Activated T-helper 1 cell treated with anti-CD3 and anti-CD28 coated beads, Interleukin-2, amount 50 U/mL, for 16 hours (primary cell): Measurements from ENCODE around the gene IGFL1.
"Not testable (repeated sequence)": the region's sequence is repeated elsewhere in the genome, so short reads cannot be mapped to it uniquely, and the experiment has no call there.

Experiments
- DNase-seq, 2 donors: peaks; one replicate each; pipeline ENCODE4 v3.0.0-alpha.2; 2020; ENCODE audit warnings: low read depth in 1 of 2, low spot score in 1 of 2

The IGFL1 gene

DNA sequence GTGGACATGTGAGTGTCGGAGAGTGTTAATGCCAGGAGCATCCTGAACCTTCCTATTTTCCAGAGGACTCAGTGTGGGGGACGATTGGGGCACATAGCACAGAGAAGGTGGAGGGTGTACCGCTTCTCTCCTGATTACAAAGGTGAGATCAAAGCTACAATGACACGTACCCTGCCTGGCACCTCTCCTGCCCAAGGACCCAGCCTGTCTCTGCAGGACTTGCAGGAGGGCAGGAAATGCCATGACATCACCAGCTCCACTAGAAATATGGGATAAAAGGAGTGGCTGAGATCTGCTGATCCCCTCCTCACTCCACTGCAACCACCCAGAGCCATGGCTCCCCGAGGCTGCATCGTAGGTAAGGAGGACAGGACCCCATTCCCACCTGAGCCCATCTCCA is at the start of gene IGFL1:
Gene IGFL1 (plus strand): TSS at position 301 of the 400 bp plus-strand sequence. CDS start 33 bp downstream, at position 334.
- no peak for DNase-seq

DNA sequence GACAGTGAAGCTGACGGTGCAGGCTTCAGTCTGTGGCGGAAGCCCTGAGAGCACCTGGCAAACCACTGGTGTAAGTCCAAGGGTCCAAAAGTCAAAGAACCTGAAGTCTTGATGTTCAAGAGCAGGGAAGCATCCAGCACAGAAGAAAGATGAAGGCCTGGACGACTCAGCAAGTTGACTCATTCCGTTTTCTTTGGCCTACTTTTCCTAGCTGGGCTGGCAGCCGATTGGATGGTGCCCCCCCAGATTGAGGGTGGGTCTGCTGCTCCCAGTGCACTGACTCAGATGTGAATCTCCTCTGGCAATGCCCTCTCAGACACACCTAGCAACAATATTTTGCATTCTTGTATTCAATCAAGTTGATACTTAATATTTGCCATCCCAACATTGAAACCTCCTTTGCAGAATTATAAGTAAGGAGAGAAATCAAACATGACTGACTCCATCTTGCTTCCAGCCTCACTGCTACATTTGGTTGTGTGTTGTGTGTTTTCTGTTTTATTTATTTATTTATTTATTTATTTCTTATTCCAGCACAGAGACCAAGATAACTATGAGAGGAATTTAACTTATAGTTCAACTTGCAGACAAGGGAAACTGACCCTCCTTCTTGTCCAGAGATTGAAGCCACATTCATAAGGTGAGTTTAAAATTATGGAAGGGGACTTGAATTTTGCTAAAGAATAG is 48.7 kb upstream of the IGFL1 start:
- DNase-seq = no peak

DNA sequence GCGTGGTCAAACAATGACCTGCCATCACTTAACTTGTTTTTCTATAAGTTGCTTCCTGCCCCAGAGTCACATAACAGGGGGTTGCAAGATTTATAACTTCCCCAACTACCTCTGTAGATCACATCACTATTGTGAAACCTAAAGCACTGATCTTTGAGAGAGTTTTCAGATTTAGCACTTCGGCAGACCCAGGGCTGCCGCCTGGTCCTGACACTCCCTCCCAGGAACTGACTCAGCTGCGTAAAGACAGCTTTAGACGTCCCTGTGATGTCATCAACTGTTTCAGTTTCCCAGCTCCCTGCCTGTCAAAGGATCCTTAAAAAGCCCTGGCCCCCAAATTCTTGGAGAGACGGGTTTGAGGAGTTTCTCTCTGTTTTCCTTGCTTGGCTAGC is 48.2 kb upstream of the IGFL1 start:
- no peak for DNase-seq

- DNase-seq = no peak
These were observed 47.1 kb upstream of the IGFL1 start for GRCh38 chr19:46182476-46182875.

DNA sequence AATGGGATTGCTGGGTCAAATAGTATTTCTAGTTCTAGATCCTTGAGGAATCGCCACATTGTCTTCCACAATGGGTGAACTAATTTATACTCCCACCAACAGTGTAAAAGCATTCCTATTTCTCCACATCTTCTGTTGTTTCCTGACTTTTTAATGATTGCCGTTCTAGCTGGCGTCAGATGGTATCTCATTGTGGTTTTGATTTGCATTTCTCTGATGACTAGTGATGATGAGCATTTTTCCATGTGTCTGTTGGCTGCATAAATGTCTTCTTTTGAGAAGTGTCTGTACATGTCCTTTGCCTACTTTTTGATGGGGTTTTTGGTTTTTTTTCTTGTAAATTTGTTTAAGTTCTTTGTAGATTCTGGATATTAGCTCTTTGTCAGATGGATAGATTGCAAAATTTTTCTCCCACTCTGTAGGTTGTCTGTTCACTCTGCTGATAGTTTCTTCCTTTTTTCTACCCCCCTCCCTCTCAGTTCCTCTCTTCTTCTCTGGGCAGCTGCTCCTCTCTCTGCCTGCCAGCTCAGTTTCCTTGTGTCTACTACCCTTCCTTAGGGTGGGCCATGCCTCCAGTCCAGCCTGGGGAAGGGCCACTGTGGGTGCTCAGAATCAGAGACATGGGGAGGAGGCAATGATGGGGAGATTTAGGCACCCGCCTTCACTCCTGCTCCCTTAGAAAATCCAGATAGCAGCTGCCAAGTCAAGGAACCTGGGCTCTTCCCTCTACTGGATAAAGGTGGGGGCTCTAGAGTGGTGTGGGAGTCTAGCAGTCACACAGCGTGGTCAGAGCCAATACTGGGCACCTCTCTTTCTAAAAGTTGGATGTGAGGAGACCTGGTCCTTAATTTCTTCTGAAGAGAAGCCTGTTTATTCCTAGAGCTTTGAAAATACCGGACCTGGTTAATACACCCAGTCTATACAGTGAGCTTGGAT is 44.5 kb upstream of the IGFL1 start:
- not testable (repeated sequence) for DNase-seq

DNA sequence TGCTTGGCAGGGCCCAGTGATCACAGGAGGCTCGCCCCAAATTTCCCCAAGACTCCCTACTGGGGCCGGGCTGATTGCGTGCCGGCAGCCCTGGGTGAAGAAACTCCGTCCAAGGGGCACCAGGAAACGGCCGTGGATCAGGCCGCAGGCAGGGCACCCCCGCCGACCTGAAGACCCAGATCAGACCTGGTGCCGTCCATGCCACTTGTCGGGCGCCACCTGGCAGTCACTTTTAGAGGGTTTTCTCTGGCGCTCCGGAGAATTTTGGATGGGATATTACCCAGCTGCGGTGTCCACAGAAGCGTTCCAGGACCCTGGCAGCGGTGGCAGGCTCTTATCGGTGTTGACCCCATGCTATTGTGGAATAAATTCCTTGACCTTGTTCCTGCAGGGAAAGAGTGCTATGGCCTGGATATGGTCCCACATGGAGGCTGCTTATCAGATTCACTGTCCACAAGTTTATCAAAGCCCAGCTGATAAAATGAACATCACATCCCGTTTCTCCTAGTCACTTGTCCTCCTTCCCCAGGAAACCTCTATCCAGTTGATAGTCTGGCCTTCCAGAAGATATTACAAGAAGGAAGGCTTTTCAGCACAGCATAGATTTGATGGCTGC is 43.3 kb upstream of the IGFL1 start:
- DNase-seq = no peak

GRCh38 chr19:46186717-46187101 is 42.8 kb upstream of the IGFL1 start:
- no peak for DNase-seq

- DNase-seq = no peak
These were observed 39.3 kb upstream of the IGFL1 start for GRCh38 chr19:46189971-46190888.

GRCh38 chr19:46191356-46191755 is 38.2 kb upstream of the IGFL1 start:
- DNase-seq = no peak

- no peak for DNase-seq
These were observed 37.6 kb upstream of the IGFL1 start for GRCh38 chr19:46191972-46192371.

GRCh38 chr19:46192626-46192991 is 36.9 kb upstream of the IGFL1 start:
- DNase-seq = not testable (repeated sequence)

GRCh38 chr19:46192992-46193650 is 36.4 kb upstream of the IGFL1 start:
- no peak for DNase-seq

DNA sequence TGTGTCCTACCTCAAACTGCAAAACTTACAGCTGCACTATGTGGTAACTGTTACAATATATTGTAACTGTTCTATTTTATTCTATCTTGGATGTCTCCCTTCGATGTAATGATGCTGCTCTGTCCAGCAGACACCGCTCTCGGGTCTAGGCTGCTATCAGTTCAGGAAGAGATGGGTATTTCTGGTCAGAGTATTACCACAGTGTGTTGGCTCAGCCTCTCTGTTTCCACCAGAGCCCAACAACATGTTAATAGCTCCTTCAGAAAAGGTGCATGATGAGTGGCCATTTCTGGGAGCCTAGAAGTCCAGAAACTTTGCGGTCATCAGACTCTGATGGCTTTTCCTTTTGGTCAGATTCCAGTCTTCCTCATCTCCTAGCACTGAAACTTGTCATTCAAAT is 35.9 kb upstream of the IGFL1 start:
- no peak for DNase-seq

GRCh38 chr19:46195104-46195503 is 34.4 kb upstream of the IGFL1 start:
- DNase-seq = no peak

- DNase-seq = not testable (repeated sequence)
These were observed 33.6 kb upstream of the IGFL1 start for GRCh38 chr19:46195919-46196318.

DNA sequence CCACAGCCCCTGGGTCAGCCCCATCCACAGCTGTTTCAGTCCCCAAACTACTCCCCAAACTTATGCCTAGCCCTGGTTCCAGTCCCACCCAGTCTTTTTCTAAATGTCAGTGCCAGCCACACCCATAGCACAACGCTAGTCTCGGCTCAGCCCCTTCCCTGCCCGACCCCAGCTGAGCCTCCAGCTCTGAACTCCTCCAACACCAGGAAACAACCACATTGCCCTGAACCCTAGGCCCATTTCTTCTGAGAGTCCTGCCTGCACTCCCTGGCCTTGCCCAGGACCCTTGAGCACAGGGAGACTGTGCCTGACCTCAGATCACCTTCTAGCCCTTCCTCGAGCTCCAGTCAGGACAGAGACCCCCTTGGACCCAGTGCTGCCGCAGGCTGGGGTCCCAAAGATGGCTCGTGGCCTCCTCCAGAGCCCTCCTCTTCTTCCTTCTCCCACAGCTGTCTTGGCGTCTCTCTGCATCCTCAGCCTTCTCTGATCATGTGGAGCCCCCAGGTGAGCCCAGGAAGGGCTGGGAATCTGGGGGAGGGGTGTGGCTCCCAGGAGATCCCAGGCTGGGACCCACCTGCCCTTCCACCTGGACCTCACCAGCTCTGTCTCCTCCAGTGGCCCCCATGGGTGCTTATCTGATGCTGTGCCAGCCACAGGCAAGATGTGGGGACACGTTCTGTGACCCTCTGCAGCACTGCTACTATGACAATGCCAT is 33.0 kb upstream of the IGFL1 start:
- no peak for DNase-seq

DNA sequence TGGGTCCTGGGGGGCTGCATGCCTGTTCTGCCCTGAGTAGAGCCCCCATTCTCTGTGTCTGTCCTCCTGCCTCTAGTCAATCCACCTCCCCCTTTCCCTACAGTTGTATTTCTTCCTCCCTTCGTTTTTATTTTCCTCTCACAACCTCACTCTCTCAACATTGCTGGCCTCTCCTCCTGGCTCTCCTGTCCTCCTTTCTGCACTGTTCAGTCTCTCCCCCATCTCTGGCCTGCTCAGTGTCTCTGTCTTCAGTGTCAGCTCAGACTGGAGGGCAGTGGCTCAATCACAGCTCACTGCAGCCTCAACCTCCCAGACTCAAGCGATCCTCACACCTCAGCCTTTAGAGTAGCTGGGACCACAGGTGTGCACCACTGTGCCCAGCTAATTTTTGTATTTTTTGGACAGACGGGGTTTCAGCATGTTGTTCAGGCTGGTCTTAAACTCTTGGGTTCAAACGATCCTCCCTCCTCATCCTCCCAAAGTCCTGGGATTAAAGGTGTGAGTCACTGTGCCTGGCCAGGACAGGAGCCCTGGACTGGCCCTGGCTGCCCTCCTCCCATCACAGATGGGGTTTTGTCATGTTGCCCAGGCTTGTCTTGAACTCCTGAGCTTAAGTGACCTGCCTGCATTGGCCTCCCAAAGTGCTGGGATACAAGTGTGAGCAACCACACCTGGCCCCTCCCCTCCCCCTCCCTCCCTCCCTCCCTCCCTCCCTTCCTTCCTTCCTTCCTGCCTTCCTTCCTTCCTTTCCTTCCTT is 32.0 kb upstream of the IGFL1 start:
- DNase-seq = no peak

DNA sequence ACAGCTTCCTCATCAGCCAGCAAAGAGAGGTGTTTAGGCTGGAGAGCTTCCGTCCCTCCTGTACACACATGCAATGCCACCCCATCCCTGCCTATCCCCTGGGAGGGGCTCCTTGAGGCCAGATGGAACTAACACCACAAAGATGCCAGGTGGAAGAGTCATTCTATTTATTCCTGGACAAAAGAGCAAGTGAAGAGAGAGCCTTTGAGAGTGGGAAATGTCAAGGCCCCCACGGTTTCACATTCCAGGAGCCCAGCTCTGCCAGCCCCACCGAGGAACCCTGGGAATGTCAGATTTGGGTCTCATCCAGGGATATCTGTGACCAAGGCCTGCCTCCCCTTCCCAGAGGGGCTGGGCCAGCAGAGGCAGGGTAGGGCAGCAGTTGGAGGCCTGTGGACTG is 30.8 kb upstream of the IGFL1 start:
- no peak for DNase-seq
